CD14-positive monocyte (primary cell): ENCODE measurements around the gene ZSCAN20. TPM values are rescaled to one million over a fixed set of nuclear protein-coding genes. Genes with fewer than 3 reads are reported as not detected.

ENCODE experiments used
- DNase-seq, 3 donors: peaks; one replicate each; pipeline ENCODE4 v3.0.0-alpha.2; 2011 to 2022
- H2AFZ ChIP-seq: 2 replicates; pipeline ENCODE4 v1.6.0; 2012; ENCODE audit warnings: mild to moderate bottlenecking, low read depth, low read length, inconsistent platforms; ENCODE audit not compliant: insufficient read depth, poor library complexity, severe bottlenecking
- H3K27ac ChIP-seq, 2 donors: 1 replicate in 1 of 2; 2 replicates in 1 of 2; pipeline ENCODE4 v1.5.1; 2012 to 2013; ENCODE audit warnings: low read length in 2 of 2, control low read depth in 1 of 2, inconsistent platforms in 1 of 2, low read depth in 1 of 2, mild to moderate bottlenecking in 1 of 2
- H3K27me3 ChIP-seq, 2 donors: one replicate each; pipeline versions ENCODE4 v1.6.0 to v1.6.1; 2011 to 2013; ENCODE audit warnings: low read length in 2 of 2; ENCODE audit not compliant: control insufficient read depth in 2 of 2, insufficient read depth in 2 of 2
- H3K36me3 ChIP-seq, 2 donors: replicated peaks in 1 of 2; 1 replicate in 1 of 2; 2 replicates in 1 of 2; pipeline versions ENCODE4 v1.5.1 to v1.6.1; 2012 to 2013; ENCODE audit warnings: low read length in 2 of 2, control low read depth in 1 of 2, inconsistent platforms in 1 of 2, mild to moderate bottlenecking in 1 of 2; ENCODE audit not compliant: insufficient read depth in 2 of 2, control insufficient read depth in 1 of 2
- H3K4me1 ChIP-seq, 2 donors: 1 replicate in 1 of 2; 2 replicates in 1 of 2; pipeline versions ENCODE4 v1.5.1 to v1.6.1; 2012 to 2013; ENCODE audit warnings: low read length in 2 of 2, control low read depth in 1 of 2, inconsistent platforms in 1 of 2, mild to moderate bottlenecking in 1 of 2, moderate library complexity in 1 of 2; ENCODE audit not compliant: insufficient read depth in 2 of 2, control insufficient read depth in 1 of 2
- H3K4me2 ChIP-seq: replicated peaks from 2 replicates; pipeline ENCODE3; 2012; ENCODE audit warnings: low read length, moderate library complexity, mild to moderate bottlenecking; ENCODE audit not compliant: poor library complexity, severe bottlenecking; ENCODE audit errors: extremely low read depth
- H3K4me3 ChIP-seq, 3 experiments: fragments of 200-600 bp in 1 of 3; sonication (generic) in 1 of 3; replicated peaks in 1 of 3; 1 replicate in 2 of 3; 2 replicates in 1 of 3; pipeline ENCODE4 v1.5.1; 2011 to 2013; ENCODE audit warnings: low read length in 3 of 3, mild to moderate bottlenecking in 3 of 3, control low read depth in 2 of 3, low read depth in 2 of 3, inconsistent platforms in 1 of 3, moderate library complexity in 1 of 3
- H3K79me2 ChIP-seq: 2 replicates; pipeline ENCODE4 v1.6.0; 2012; ENCODE audit warnings: mild to moderate bottlenecking, control low read depth, inconsistent platforms, low read length, moderate library complexity; ENCODE audit not compliant: insufficient read depth
- H3K9ac ChIP-seq: 2 replicates; pipeline ENCODE4 v1.6.0; 2017; ENCODE audit warnings: low read length, mild to moderate bottlenecking; ENCODE audit not compliant: insufficient read depth, poor library complexity, severe bottlenecking
- H3K9me3 ChIP-seq, 2 donors: replicated peaks in 1 of 2; 1 replicate in 1 of 2; 2 replicates in 1 of 2; pipeline versions ENCODE4 v1.5.1 to v1.6.1; 2012 to 2013; ENCODE audit warnings: low read length in 2 of 2, control low read depth in 1 of 2; ENCODE audit not compliant: control insufficient read depth in 1 of 2, insufficient read depth in 1 of 2
- H4K20me1 ChIP-seq: 2 replicates; pipeline ENCODE4 v1.6.0; 2012; ENCODE audit warnings: mild to moderate bottlenecking, low read length, control low read depth, moderate library complexity; ENCODE audit not compliant: insufficient read depth
- H3K27ac Mint-ChIP-seq, 7 donors: one replicate each; pipeline ENCODE4 v1.8.0; 2020; ENCODE audit warnings: mild to moderate bottlenecking in 7 of 7, mixed read lengths in 7 of 7, moderate library complexity in 6 of 7, inconsistent platforms in 2 of 7
- H3K27me3 Mint-ChIP-seq, 3 donors: one replicate each; pipeline ENCODE4 v1.8.0; 2021 to 2022; ENCODE audit warnings: low read depth in 3 of 3, mild to moderate bottlenecking in 3 of 3, mixed read lengths in 3 of 3, moderate library complexity in 3 of 3, inconsistent platforms in 1 of 3
- H3K36me3 Mint-ChIP-seq, 2 donors: one replicate each; pipeline ENCODE4 v1.8.0; 2020; ENCODE audit warnings: mixed read lengths in 2 of 2, inconsistent platforms in 1 of 2, mild to moderate bottlenecking in 1 of 2
- H3K4me1 Mint-ChIP-seq: one replicate; pipeline ENCODE4 v1.8.0; 2020; ENCODE audit warnings: mild to moderate bottlenecking, mixed read lengths
- H3K4me3 Mint-ChIP-seq, 2 donors: one replicate each; pipeline ENCODE4 v1.8.0; 2020; ENCODE audit warnings: mild to moderate bottlenecking in 2 of 2, mixed read lengths in 2 of 2, moderate library complexity in 1 of 2
- H3K9me3 Mint-ChIP-seq, 7 donors: one replicate each; pipeline ENCODE4 v1.8.0; 2020 to 2022; ENCODE audit warnings: mixed read lengths in 7 of 7, mild to moderate bottlenecking in 6 of 7, moderate library complexity in 6 of 7, inconsistent platforms in 2 of 7
- CTCF ChIP-seq: fragments of 200-600 bp; IDR thresholded peaks from one replicate; pipeline ENCODE4 v1.8.0; 2022; ENCODE audit warnings: antibody characterized with exemption, mild to moderate bottlenecking
- WGBS: methylation state at CpG from one replicate; pipeline ENCODE4 v1.1.5; 2013; ENCODE audit warnings: missing lambda C conversion rate; ENCODE audit not compliant: insufficient coverage; 5-methylcytosine and 5-hydroxymethylcytosine counted together
- intact Hi-C, 2 donors: fragments of 100-400 bp; cut with micrococcal nuclease; formaldehyde crosslinking; loops; one replicate each; pipeline versions ENCODE4 v1.15.0 to v1.15.1; 2023
- polyA plus RNA-seq, 3 donors: library from polyadenylated mRNA; depleted of rRNA in 1 of 3; unstranded in 2 of 3; stranded (reverse) in 1 of 3; fragments of 300-500 nt in 2 of 3; fragments of >200 nt in 1 of 3; fragmentation: Illumina TruSeq in 2 of 3; gene quantifications; 1 replicate in 2 of 3; 2 replicates in 1 of 3; pipeline ENCODE4 v1.2.3, GENCODE V29; 2012 to 2021

ZSCAN20 gene
- polyA plus RNA-seq, 3 donors = 0.29 to 0.51 (median 0.29) TPM

- no peaks in the 10 kb centered on the region for H3K27me3 ChIP-seq
- Mint-ChIP-seq H3K36me3 (no peaks in the 10 kb centered on the region), H3K27me3 (peaks cover 0 to 11% (median 0%) of the 10 kb centered on the region in 3 donors), H3K4me3 (peak overlapping the region in 1 of 2 donors; percentile 76), H3K4me1 (peaks cover 58% of the 10 kb centered on the region), H3K9me3 (peaks cover 0 to 2% (median 0%) of the 10 kb centered on the region in 7 donors), H3K27ac (peak overlapping the region in 3 of 7 donors; percentile 81 to 93 (median 90))
- H3K9me3 ChIP-seq = no peaks in the 10 kb centered on the region
- peaks cover 54 to 56% of the 10 kb centered on the region in 2 donors for H3K4me1 ChIP-seq
- no peak for TF ChIP-seq CTCF
- no peak overlapping the region for H3K27ac ChIP-seq
- H2AFZ ChIP-seq = no peak overlapping the region
- H3K79me2 ChIP-seq = no peaks in the 10 kb centered on the region
- no peaks in the 10 kb centered on the region for H3K36me3 ChIP-seq
- H3K9ac ChIP-seq = no peak overlapping the region
- intact Hi-C loops = loop anchor here in 1 of 2 donors (2.0 to 10.0 kb wide), 2 partner anchors 49 to 95 kb away; no protein-coding TSS in a partner anchor
- DNase-seq = peak in 1 of 3 donors; percentile 30
- peak overlapping the region; percentile 53 for H3K4me2 ChIP-seq
- peak overlapping the region in 1 of 3 experiments; percentile 51 for H3K4me3 ChIP-seq
- peaks cover 5% of the 10 kb centered on the region for H4K20me1 ChIP-seq
- WGBS = 88% methylated on average over 3 of the region's 4 CpGs
Measured at GRCh38 chr1:33459691-33460090, 12.8 kb upstream of the ZSCAN20 start.

GRCh38 chr1:33460144-33460543, 12.3 kb upstream of the ZSCAN20 start:
- Mint-ChIP-seq H3K4me1 (peaks cover 58% of the 10 kb centered on the region), H3K36me3 (no peaks in the 10 kb centered on the region), H3K27me3 (peaks cover 0 to 11% (median 0%) of the 10 kb centered on the region in 3 donors), H3K27ac (peak overlapping the region; percentile 81 to 95 (median 90)), H3K9me3 (peaks cover 0 to 2% (median 0%) of the 10 kb centered on the region in 7 donors), H3K4me3 (peak overlapping the region in 1 of 2 donors; percentile 76)
- Histone ChIP-seq H2AFZ (no peak overlapping the region), H3K27ac (peak overlapping the region; percentile 63 to 81), H3K4me3 (peak overlapping the region in 1 of 3 experiments; percentile 51), H3K9ac (no peak overlapping the region), H3K9me3 (no peaks in the 10 kb centered on the region), H3K79me2 (no peaks in the 10 kb centered on the region), H3K27me3 (no peaks in the 10 kb centered on the region), H3K4me1 (peaks cover 56 to 57% of the 10 kb centered on the region in 2 donors), H4K20me1 (peaks cover 5% of the 10 kb centered on the region), H3K36me3 (no peaks in the 10 kb centered on the region), H3K4me2 (peak overlapping the region; percentile 53)
- TF ChIP-seq CTCF = no peak
- intact Hi-C loops = loop anchor here in 1 of 2 donors (2.0 to 10.0 kb wide), 2 partner anchors 49 to 95 kb away; no protein-coding TSS in a partner anchor
- WGBS = 39% methylated on average over 2 of the region's 3 CpGs
- DNase-seq = no peak
